GM12801 (cell line): ENCODE data around the gene FARS2.

Experiments
- CTCF ChIP-seq: IDR thresholded peaks from one replicate; pipeline ENCODE4 v1.5.1; 2011; ENCODE audit warnings: control low read depth; ENCODE audit not compliant: insufficient read length; ENCODE audit errors: extremely low read depth

The FARS2 gene

GRCh38 chr6:5782783-5783547, 521.7 kb downstream of the FARS2 start:
- TF ChIP-seq CTCF: no peak

DNA sequence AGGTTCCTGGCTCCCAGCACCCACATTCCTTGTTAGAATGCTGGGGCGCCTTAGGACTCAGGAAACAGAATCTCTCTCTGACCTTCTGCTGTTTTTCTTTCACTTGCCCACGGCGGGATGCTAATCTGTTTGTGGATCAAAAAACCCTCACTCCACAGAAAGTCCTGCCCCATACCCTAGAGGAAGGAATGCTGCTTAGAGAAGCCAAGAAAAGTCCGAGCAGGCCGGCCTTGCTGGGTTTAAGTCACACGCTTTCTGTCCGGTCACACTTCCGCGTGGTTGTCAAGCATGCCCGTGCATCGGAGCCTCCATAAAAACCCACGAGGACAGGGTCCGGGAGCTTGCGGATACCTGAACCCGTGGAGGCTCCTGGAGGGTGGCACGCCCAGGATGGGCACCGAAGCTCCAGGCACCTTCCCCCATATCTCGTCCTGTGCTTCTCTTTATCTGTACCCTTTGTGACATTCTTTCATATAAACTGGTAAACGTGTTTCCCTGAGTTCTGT, 522.3 kb downstream of the FARS2 start:
- no peak for TF ChIP-seq CTCF

- TF ChIP-seq CTCF: no peak
Observed at GRCh38 chr6:5785249-5785648, 523.9 kb downstream of the FARS2 start.

GRCh38 chr6:5786321-5786968, 525.1 kb downstream of the FARS2 start:
- TF ChIP-seq CTCF: no peak

GRCh38 chr6:5786969-5787720, 525.8 kb downstream of the FARS2 start:
- TF ChIP-seq CTCF: no peak

DNA sequence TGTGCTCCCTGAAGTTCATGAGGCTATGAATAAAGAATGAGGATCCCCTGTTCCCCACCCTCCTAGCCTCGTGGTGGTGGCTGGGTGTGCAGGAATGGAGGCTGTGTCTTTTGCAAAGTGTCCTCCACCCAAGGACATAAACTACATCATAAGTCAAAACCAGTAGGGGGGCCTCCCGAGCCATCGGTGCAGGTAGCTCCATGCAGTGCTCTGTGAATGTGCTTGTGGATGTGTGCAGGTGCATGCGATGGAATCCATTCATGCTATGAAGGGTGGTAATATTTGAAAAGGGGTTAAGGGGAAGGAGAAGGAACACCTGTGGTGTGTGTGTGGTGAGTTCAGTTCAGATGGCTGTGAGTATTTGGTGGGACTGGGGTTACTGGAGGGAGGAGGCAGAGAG, 548.1 kb downstream of the FARS2 start:
- TF ChIP-seq CTCF: no peak

DNA sequence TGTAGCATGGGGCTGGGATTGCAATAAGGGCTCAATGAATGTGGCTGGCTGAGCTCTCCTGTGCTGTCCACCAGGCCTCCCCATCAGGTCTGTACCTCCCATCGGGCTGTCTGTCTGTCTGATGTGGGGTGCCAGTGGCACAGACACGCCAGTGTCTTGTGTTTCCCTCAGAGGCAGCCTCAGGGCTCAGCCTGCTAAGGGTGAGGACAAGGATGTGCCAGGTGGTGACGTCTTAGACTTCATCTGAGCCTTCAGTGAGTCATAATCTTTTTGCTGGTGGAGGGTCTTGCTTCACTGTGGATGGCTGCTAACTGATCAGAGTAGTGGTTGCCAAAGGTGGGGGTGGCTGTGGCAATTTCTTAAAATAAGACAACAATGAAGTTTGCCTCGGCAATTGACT, 550.7 kb downstream of the FARS2 start:
- TF ChIP-seq CTCF: no peak
